H9 (cell line): ENCODE data around the gene CYFIP1. TPM values are rescaled to one million over a fixed set of nuclear protein-coding genes. Genes with fewer than 3 reads are reported as not detected.

ENCODE experiments used
- DNase-seq: peaks from one replicate; pipeline ENCODE4 v3.0.0-alpha.2; 2017
- H2AFZ ChIP-seq: one replicate; pipeline ENCODE4 v1.6.1; 2013; ENCODE audit warnings: mild to moderate bottlenecking, low read length, control low read depth, moderate library complexity
- H2AK5ac ChIP-seq: 2 replicates; pipeline ENCODE4 v1.6.1; 2013; ENCODE audit warnings: low read length, control low read depth, mixed read lengths; ENCODE audit not compliant: insufficient read length
- H2BK120ac ChIP-seq: one replicate; pipeline ENCODE4 v1.6.1; 2013; ENCODE audit warnings: low read depth, mild to moderate bottlenecking, low read length, control low read depth, inconsistent platforms; ENCODE audit not compliant: poor library complexity, severe bottlenecking
- H2BK12ac ChIP-seq: 2 replicates; pipeline ENCODE4 v1.6.1; 2013; ENCODE audit warnings: low read length, control low read depth, mixed read lengths, low read depth; ENCODE audit not compliant: insufficient read length
- H2BK15ac ChIP-seq: 2 replicates; pipeline ENCODE4 v1.6.1; 2013; ENCODE audit warnings: low read depth, low read length, control low read depth
- H2BK20ac ChIP-seq: one replicate; pipeline ENCODE4 v1.6.1; 2013; ENCODE audit warnings: low read depth, mild to moderate bottlenecking, low read length, control low read depth, inconsistent platforms; ENCODE audit not compliant: poor library complexity, severe bottlenecking
- H2BK5ac ChIP-seq: 2 replicates; pipeline ENCODE4 v1.6.1; 2013; ENCODE audit warnings: low read length, control low read depth, mixed read lengths; ENCODE audit not compliant: insufficient read length
- H3K14ac ChIP-seq: 2 replicates; pipeline ENCODE4 v1.6.1; 2013; ENCODE audit warnings: low read length, control low read depth; ENCODE audit not compliant: insufficient read depth
- H3K18ac ChIP-seq: 2 replicates; pipeline ENCODE4 v1.6.1; 2013; ENCODE audit warnings: low read depth, mild to moderate bottlenecking, mixed read lengths, low read length, control low read depth; ENCODE audit not compliant: insufficient read length
- H3K23ac ChIP-seq: 2 replicates; pipeline ENCODE4 v1.6.1; 2013; ENCODE audit warnings: low read length, control low read depth, mixed read lengths, low read depth; ENCODE audit not compliant: insufficient read length
- H3K23me2 ChIP-seq: 2 replicates; pipeline ENCODE4 v1.6.1; 2013; ENCODE audit warnings: low read depth, mild to moderate bottlenecking, mixed read lengths, low read length, control low read depth; ENCODE audit not compliant: insufficient read length, poor library complexity, severe bottlenecking
- H3K27ac ChIP-seq: 2 replicates; pipeline ENCODE4 v1.5.1; 2013; ENCODE audit warnings: low read length, control low read depth, mixed read lengths, low read depth; ENCODE audit not compliant: insufficient read length
- H3K27me3 ChIP-seq: 2 replicates; pipeline ENCODE4 v1.6.1; 2013; ENCODE audit warnings: low read length, control low read depth, inconsistent platforms; ENCODE audit not compliant: insufficient read depth
- H3K4ac ChIP-seq: 2 replicates; pipeline ENCODE4 v1.6.1; 2013; ENCODE audit warnings: low read depth, mild to moderate bottlenecking, control low read depth, inconsistent platforms, low read length, moderate library complexity
- H3K4me1 ChIP-seq: 2 replicates; pipeline ENCODE4 v1.6.1; 2013; ENCODE audit warnings: low read length, control low read depth, inconsistent platforms; ENCODE audit not compliant: insufficient read depth
- H3K4me2 ChIP-seq: 2 replicates; pipeline ENCODE4 v1.6.1; 2013; ENCODE audit warnings: low read length, control low read depth, mixed read lengths; ENCODE audit not compliant: insufficient read length, insufficient read depth
- H3K56ac ChIP-seq: 2 replicates; pipeline ENCODE4 v1.6.1; 2013; ENCODE audit warnings: low read depth, mild to moderate bottlenecking, mixed read lengths, low read length, control low read depth; ENCODE audit not compliant: insufficient read length
- H3K79me1 ChIP-seq: 2 replicates; pipeline ENCODE4 v1.6.1; 2013; ENCODE audit warnings: low read depth, mild to moderate bottlenecking, moderate library complexity, low read length, control low read depth, inconsistent platforms; ENCODE audit not compliant: insufficient read depth, poor library complexity, severe bottlenecking
- H3K79me2 ChIP-seq: 2 replicates; pipeline ENCODE4 v1.6.1; 2013; ENCODE audit warnings: low read length, control low read depth, inconsistent platforms; ENCODE audit not compliant: insufficient read depth
- H3K9ac ChIP-seq: 2 replicates; pipeline ENCODE4 v1.6.1; 2013; ENCODE audit warnings: low read length, control low read depth, mixed read lengths; ENCODE audit not compliant: insufficient read length; ENCODE audit errors: extremely low read depth
- H3K9me3 ChIP-seq: one replicate; pipeline ENCODE4 v1.6.1; 2013; ENCODE audit warnings: low read depth, low read length, inconsistent platforms; ENCODE audit not compliant: control insufficient read depth
- H3T11ph ChIP-seq: one replicate; pipeline ENCODE4 v1.6.1; 2013; ENCODE audit warnings: mild to moderate bottlenecking, low read length, control low read depth, inconsistent platforms
- H4K20me1 ChIP-seq: one replicate; pipeline ENCODE4 v1.6.1; 2013; ENCODE audit not compliant: control insufficient read depth, insufficient read length, insufficient read depth
- H4K5ac ChIP-seq: 2 replicates; pipeline ENCODE4 v1.6.1; 2013; ENCODE audit warnings: low read depth, mild to moderate bottlenecking, mixed read lengths, low read length, control low read depth; ENCODE audit not compliant: insufficient read length
- H4K8ac ChIP-seq: replicated peaks from 2 replicates; pipeline ENCODE4 v1.6.1; 2013; ENCODE audit warnings: low read length, control low read depth, mixed read lengths, low read depth; ENCODE audit not compliant: insufficient read length
- H4K91ac ChIP-seq: 2 replicates; pipeline ENCODE4 v1.6.1; 2013; ENCODE audit warnings: low read depth, mild to moderate bottlenecking, moderate library complexity, mixed read lengths, low read length, control low read depth; ENCODE audit not compliant: insufficient read length
- H3K27ac Mint-ChIP-seq, 3 experiments: 2 replicates in 2 of 3; 3 replicates in 1 of 3; pipeline ENCODE4 v1.8.0; 2020 to 2021; ENCODE audit warnings: mixed read lengths in 3 of 3, mild to moderate bottlenecking in 1 of 3, moderate library complexity in 1 of 3
- H3K27me3 Mint-ChIP-seq: 2 replicates; pipeline ENCODE4 v1.8.0; 2021; ENCODE audit warnings: low read depth, mild to moderate bottlenecking, moderate library complexity, mixed read lengths
- H3K36me3 Mint-ChIP-seq, 3 experiments: 2 replicates in 2 of 3; 3 replicates in 1 of 3; pipeline ENCODE4 v1.8.0; 2020 to 2021; ENCODE audit warnings: low read depth in 3 of 3, mixed read lengths in 3 of 3; ENCODE audit not compliant: insufficient read depth in 1 of 3
- H3K4me1 Mint-ChIP-seq, 2 experiments: 2 replicates each; pipeline ENCODE4 v1.8.0; 2020; ENCODE audit warnings: mixed read lengths in 2 of 2
- H3K4me3 Mint-ChIP-seq, 2 experiments: 2 replicates in 1 of 2; 3 replicates in 1 of 2; pipeline ENCODE4 v1.8.0; 2020 to 2021; ENCODE audit warnings: mild to moderate bottlenecking in 2 of 2, mixed read lengths in 2 of 2, moderate library complexity in 1 of 2
- H3K9me3 Mint-ChIP-seq, 2 experiments: 2 replicates in 1 of 2; 3 replicates in 1 of 2; pipeline ENCODE4 v1.8.0; 2020; ENCODE audit warnings: mild to moderate bottlenecking in 2 of 2, mixed read lengths in 2 of 2, moderate library complexity in 1 of 2
- WGBS: extraction: QIAGEN DNeasy Blood & Tissue Kit; methylation state at CpG from one replicate; pipeline ENCODE4 v1.1.7; 2013; ENCODE audit warnings: missing lambda C conversion rate, low lambda C conversion rate, mixed read lengths; ENCODE audit not compliant: insufficient read length; ENCODE audit errors: extremely low coverage; 5-methylcytosine and 5-hydroxymethylcytosine counted together
- total RNA-seq: library from RNA; stranded (reverse); gene quantifications from 2 replicates; pipeline ENCODE4 v1.2.1, GENCODE V29; 2021
- TF ChIP-seq, protein P1 (sequence below): fragments of 200-600 bp; sonication (generic); conservative IDR thresholded peaks from 3 replicates; pipeline ENCODE4 v1.8.0; 2021; ENCODE audit warnings: antibody characterized with exemption, mild to moderate bottlenecking

The CYFIP1 gene
- total RNA-seq, 1 experiment from 2014 or later: 71.2 TPM

DNA sequence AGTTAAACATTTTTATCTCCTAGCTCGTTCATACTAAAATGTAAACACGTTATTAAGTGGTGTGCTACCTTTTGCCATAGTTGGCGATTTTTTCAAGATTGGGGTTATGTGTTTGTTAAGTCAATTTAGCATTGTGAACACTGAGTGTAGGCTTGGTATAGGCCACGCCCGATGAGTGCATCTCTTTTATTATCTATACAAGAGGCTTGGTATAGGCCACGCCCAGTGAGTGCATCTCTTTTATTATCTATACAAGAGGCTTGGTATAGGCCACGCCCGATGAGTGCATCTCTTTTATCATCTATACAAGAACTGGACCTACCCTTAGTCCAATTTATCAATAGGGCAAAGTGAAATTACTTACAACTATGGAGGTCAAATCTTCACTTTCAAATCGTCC lies 71.3 kb downstream of the CYFIP1 start:
- no peak overlapping the region for H3K56ac ChIP-seq
- no peaks in the 10 kb centered on the region for H3K23me2 ChIP-seq
- Mint-ChIP-seq H3K4me3 (no peak overlapping the region), H3K36me3 (peaks cover 25 to 49% (median 39%) of the 10 kb centered on the region in 3 experiments), H3K9me3 (no peaks in the 10 kb centered on the region), H3K4me1 (no peaks in the 10 kb centered on the region), H3K27ac (no peak overlapping the region; a peak in 2 of 7 replicates), H3K27me3 (no peaks in the 10 kb centered on the region)
- TF ChIP-seq, protein P1, sequence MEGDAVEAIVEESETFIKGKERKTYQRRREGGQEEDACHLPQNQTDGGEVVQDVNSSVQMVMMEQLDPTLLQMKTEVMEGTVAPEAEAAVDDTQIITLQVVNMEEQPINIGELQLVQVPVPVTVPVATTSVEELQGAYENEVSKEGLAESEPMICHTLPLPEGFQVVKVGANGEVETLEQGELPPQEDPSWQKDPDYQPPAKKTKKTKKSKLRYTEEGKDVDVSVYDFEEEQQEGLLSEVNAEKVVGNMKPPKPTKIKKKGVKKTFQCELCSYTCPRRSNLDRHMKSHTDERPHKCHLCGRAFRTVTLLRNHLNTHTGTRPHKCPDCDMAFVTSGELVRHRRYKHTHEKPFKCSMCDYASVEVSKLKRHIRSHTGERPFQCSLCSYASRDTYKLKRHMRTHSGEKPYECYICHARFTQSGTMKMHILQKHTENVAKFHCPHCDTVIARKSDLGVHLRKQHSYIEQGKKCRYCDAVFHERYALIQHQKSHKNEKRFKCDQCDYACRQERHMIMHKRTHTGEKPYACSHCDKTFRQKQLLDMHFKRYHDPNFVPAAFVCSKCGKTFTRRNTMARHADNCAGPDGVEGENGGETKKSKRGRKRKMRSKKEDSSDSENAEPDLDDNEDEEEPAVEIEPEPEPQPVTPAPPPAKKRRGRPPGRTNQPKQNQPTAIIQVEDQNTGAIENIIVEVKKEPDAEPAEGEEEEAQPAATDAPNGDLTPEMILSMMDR: no peak
- H3K27ac ChIP-seq: no peak overlapping the region
- H3K14ac ChIP-seq: no peak overlapping the region
- WGBS: no CpG with 5 or more reads among the region's 9 CpGs
- no peak overlapping the region for H3K4me2 ChIP-seq
- no peaks in the 10 kb centered on the region for H3K27me3 ChIP-seq
- H4K91ac ChIP-seq: no peak overlapping the region
- H2BK12ac ChIP-seq: no peak overlapping the region
- H3K18ac ChIP-seq: no peak overlapping the region
- no peak overlapping the region for H2AK5ac ChIP-seq
- no peak overlapping the region for H3K23ac ChIP-seq
- H2BK5ac ChIP-seq: no peak overlapping the region
- peaks cover 3% of the 10 kb centered on the region for H4K20me1 ChIP-seq
- H4K8ac ChIP-seq: no peak overlapping the region
- H3T11ph ChIP-seq: no peak overlapping the region
- no peak overlapping the region for H3K4ac ChIP-seq
- H3K9ac ChIP-seq: no peak overlapping the region
- no peak overlapping the region for H2BK120ac ChIP-seq
- H2BK20ac ChIP-seq: no peak overlapping the region
- no peaks in the 10 kb centered on the region for H3K4me1 ChIP-seq
- H3K9me3 ChIP-seq: no peaks in the 10 kb centered on the region
- H3K79me1 ChIP-seq: no peaks in the 10 kb centered on the region
- H3K79me2 ChIP-seq: no peaks in the 10 kb centered on the region
- no peak for DNase-seq
- no peak overlapping the region for H2BK15ac ChIP-seq
- H4K5ac ChIP-seq: no peak overlapping the region
- no peak overlapping the region for H2AFZ ChIP-seq
